ENCODE measurements around the gene FSD1.
"Not testable (repeated sequence)": the region's sequence is repeated elsewhere in the genome, so short reads cannot be mapped to it uniquely, and the experiment has no call there.

Gene FSD1

GRCh38 chr19:4342615-4343369, 38.4 kb downstream of the FSD1 start:
- peak; percentile 73 to 85 for DNase-seq (ENCODE audit: low read depth in 1 of 2, low spot score in 1 of 2)

GRCh38 chr19:4343370-4344307, 39.2 kb downstream of the FSD1 start, which contains the start of gene MPND:
Gene MPND (plus strand): TSS chr19:4343562. CDS start chr19:4343594, 32 bp downstream.
- peak; percentile 85 to 95 for DNase-seq (ENCODE audit: low read depth in 1 of 2, low spot score in 1 of 2)

- no peak for DNase-seq (ENCODE audit: low read depth in 1 of 2, low spot score in 1 of 2)
These were observed 41.1 kb downstream of the FSD1 start for GRCh38 chr19:4345342-4346019.

GRCh38 chr19:4346020-4346383, 41.6 kb downstream of the FSD1 start:
- DNase-seq (ENCODE audit: low read depth in 1 of 2, low spot score in 1 of 2): no peak

GRCh38 chr19:4347521-4347920, 43.1 kb downstream of the FSD1 start:
- no peak for DNase-seq (ENCODE audit: low read depth in 1 of 2, low spot score in 1 of 2)

- not testable (repeated sequence) for DNase-seq (ENCODE audit: low read depth in 1 of 2, low spot score in 1 of 2)
These were observed 44.8 kb downstream of the FSD1 start for GRCh38 chr19:4349225-4349624.

GRCh38 chr19:4350111-4350510, 45.7 kb downstream of the FSD1 start:
- no peak for DNase-seq (ENCODE audit: low read depth in 1 of 2, low spot score in 1 of 2)

- DNase-seq (ENCODE audit: low read depth in 1 of 2, low spot score in 1 of 2): no peak
These were observed 46.3 kb downstream of the FSD1 start for GRCh38 chr19:4350726-4351125.

GRCh38 chr19:4352701-4353121, 48.3 kb downstream of the FSD1 start:
- peak; percentile 30 to 31 for DNase-seq (ENCODE audit: low read depth in 1 of 2, low spot score in 1 of 2)

GRCh38 chr19:4354282-4354681, 49.9 kb downstream of the FSD1 start:
- DNase-seq (ENCODE audit: low read depth in 1 of 2, low spot score in 1 of 2): no peak

GRCh38 chr19:4354897-4355296, 50.5 kb downstream of the FSD1 start:
- DNase-seq (ENCODE audit: low read depth in 1 of 2, low spot score in 1 of 2): no peak

GRCh38 chr19:4357095-4357797, 52.8 kb downstream of the FSD1 start:
- DNase-seq (ENCODE audit: low read depth in 1 of 2, low spot score in 1 of 2): no peak

- DNase-seq (ENCODE audit: low read depth in 1 of 2, low spot score in 1 of 2): no peak
These were observed 53.5 kb downstream of the FSD1 start for GRCh38 chr19:4357921-4358326.

GRCh38 chr19:4358709-4359626, 54.6 kb downstream of the FSD1 start:
- no peak for DNase-seq (ENCODE audit: low read depth in 1 of 2, low spot score in 1 of 2)

- no peak for DNase-seq (ENCODE audit: low read depth in 1 of 2, low spot score in 1 of 2)
These were observed 55.2 kb downstream of the FSD1 start for GRCh38 chr19:4359627-4360000.

- DNase-seq (ENCODE audit: low read depth in 1 of 2, low spot score in 1 of 2): no peak
These were observed 55.7 kb downstream of the FSD1 start for GRCh38 chr19:4360081-4360569.

- no peak for DNase-seq (ENCODE audit: low read depth in 1 of 2, low spot score in 1 of 2)
These were observed 56.3 kb downstream of the FSD1 start for GRCh38 chr19:4360641-4361151.

- DNase-seq (ENCODE audit: low read depth in 1 of 2, low spot score in 1 of 2): no peak
These were observed 57.0 kb downstream of the FSD1 start for GRCh38 chr19:4361152-4362046.
